Retina (tissue), 1 donor: ENCODE data around the gene RNF220.
"Not testable (repeated sequence)": the region's sequence is repeated elsewhere in the genome, so short reads cannot be mapped to it uniquely, and the experiment has no call there.

ENCODE experiments used
- DNase-seq: peaks from one replicate; pipeline ENCODE4 v3.0.0-alpha.2; 2016

The RNF220 gene

DNA sequence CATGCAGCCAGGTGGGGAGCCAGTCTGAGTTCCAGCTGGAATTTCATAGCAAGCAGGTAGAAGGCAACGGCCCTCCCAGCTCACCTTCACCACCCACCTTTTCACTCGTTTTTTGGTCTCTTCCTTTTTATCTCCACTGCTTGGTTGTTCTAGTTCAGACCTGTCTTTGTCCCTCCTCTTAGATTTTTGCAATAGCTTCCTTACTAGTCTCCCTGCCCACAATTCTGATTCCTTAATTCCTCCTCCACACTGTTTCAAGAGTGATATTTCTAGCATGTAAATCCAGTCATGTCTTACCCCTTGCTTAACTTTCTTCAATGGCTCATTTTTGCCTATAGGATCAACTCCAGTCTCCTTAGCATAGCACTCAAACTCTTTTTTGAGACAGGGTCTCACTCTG lies 149.7 kb downstream of the RNF220 start:
- no peak for DNase-seq

DNA sequence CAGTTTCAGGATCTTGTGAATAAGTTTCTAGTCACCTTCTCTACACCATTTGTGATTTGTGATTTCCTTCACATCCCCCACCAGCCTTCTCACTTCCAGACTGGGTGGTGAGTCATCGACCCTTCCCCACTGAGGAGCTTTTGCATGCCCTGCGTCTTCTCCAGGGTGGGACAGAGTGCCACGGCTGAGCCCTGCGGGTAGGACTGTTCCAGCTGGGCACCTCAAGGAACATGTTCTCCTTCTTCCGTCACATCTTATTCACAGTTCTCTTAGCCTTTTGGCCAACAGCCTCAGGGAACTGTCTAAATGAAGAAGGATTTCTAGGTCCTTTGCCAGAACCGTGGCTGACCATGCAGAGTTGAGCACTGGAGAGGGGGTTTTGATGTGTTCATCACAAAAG lies 152.7 kb downstream of the RNF220 start:
- no peak for DNase-seq

DNA sequence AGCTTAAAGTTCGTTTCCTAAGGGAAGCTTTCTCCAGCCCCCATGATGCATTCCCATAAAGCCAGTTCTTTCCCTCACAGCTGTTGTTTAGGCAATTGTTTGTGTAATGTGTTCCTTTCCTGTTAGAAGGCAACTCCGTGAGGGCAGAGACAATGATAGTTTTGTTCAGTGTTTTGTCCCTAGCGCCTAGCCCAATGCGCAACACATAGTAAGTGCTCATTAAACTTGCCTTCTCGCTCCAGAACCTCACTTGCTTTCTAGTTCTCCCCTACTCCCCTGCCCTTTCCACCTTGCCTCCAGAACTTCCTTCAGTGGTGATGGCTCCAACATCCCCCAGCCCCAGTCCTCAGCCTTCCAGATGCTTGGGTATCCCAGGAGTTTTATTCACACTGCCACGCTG lies 153.8 kb downstream of the RNF220 start:
- no peak for DNase-seq

DNA sequence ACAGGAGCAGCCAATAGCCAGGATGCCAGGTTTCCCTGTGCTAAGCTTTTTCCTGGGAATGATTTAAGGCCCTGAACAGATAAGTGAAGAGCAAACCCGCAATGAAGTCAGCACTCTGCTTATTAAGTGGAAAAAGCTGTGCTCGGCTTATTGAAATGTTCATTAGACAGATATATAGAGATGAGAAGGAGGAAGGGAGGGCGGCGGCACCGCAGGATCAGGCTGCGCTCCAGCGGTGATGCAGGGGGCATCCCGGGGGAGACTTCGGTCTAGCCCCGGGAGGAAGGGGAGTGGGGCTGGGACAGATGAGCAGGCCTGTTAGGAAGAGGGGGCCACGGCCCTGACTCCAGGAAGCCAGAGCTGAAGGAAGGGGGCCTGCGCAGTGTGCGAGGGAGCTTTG lies 154.3 kb downstream of the RNF220 start:
- DNase-seq: no peak

DNA sequence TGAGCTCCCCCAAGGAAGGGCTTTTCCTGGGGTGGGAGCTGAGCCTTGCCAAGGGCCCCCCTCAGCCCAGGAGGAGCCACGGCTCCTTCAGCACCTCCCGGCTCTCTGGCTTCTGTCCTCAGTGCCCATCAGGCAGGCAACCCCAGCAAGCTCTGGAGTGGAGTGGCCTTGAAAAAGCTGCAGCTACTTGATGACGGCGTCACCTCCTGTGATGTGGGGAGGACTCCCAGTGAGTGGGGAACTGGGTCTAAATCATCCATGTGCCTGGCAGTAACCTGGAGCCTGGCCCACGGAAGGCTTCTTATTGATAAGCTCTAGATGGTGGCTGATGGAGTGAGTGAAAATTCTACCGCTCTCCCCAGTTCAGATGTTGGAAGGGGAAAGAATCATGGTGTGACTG lies 154.9 kb downstream of the RNF220 start:
- DNase-seq: no peak

DNA sequence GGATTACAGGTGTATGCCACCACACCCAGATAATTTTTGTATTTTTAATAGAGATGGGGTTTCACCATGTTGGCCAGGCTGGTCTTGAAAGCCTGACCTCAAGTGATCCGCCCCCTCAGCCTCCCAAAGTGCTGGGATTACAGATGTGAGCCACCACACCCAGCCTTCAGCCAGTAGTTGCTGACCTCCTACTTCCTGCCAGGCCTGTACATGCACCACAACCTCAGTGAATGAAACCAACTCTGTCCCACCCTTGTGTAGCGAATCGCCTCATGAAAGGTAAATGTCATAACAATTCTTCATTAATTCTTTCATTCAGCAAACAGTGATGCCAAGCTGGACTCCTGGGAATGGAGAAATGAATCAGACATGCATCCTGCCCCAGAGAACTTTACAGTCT lies 155.6 kb downstream of the RNF220 start:
- DNase-seq: not testable (repeated sequence)

DNA sequence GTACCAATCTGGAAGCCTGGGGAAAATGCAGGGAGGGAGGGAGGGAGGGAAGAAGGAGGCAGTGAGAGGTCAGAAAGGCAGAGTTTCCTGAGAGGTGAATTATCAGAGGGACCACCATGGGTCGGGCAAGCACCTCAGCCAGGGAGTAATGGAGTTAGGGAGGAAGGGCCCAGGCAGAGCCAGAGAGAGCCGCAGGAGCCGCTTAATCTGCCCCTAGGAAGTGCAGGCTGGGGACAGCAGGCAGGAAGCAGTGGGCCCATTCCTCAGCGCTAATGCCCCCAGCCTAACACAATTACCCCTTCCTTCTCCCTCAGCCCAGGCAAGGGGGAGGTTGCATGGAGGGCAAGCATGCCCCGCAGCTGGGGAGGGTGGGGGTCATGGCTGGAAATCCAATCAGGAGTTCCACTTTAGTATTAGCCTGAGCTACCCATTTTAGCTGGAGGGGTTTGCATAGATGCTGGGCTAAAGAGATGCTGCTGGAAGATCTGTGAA lies 160.2 kb downstream of the RNF220 start:
- DNase-seq: no peak

DNA sequence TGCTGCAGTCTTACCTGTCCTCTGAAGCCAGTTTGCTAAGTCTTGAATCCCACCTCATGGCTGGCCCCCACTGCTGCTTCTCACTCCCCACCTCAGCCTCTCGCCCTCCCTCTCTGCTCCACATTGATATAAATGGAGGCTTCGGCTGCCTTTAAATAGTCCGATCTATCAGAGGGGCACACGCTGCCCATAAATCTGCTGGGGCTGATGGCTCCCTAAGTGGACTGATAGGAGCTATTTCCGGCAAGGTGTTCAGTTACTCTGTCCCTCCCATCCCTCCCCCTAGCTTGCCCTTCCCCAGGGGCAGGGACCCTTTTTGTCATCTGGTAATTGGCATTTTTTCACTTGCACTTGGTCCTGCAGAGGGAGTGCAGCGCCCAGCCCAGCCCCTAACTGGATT lies 160.8 kb downstream of the RNF220 start:
- no peak for DNase-seq

DNA sequence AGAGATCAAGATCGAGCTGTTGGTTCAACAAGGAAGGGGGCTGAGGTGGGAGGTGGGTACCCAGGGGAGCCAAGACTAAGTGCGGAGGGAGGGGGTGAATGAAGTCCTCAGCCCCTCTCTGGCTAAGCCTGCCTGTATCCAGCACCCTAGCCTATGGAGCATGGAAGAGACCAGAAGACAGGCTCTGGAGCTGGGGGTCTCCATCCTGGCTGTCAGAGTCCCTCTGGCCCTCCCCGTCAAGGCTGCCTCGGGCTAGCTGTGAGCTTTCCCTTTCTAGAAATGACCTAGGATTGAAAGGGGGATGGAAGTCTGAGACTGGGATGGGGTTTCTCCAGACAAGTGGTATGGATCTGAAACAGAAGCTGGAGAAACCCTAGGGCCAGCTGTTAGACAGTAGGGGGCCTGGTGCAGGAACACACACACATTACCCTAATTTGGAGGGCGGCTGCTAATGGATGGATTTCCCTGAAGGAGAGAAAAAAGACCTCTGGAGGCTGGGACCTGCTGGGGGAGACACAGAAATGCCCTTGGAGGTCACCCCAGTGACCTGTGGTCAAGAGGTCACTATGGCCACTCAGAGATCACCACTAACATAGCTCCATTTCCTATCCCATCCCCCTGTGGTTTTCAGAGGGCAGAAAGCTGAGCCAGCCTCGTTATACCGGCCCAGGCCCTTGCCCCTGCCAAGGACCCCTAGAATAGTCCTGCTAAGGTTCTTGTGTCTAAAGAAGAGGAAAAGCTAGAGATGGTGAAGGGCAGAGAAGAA lies 161.4 kb downstream of the RNF220 start:
- DNase-seq: no peak

DNA sequence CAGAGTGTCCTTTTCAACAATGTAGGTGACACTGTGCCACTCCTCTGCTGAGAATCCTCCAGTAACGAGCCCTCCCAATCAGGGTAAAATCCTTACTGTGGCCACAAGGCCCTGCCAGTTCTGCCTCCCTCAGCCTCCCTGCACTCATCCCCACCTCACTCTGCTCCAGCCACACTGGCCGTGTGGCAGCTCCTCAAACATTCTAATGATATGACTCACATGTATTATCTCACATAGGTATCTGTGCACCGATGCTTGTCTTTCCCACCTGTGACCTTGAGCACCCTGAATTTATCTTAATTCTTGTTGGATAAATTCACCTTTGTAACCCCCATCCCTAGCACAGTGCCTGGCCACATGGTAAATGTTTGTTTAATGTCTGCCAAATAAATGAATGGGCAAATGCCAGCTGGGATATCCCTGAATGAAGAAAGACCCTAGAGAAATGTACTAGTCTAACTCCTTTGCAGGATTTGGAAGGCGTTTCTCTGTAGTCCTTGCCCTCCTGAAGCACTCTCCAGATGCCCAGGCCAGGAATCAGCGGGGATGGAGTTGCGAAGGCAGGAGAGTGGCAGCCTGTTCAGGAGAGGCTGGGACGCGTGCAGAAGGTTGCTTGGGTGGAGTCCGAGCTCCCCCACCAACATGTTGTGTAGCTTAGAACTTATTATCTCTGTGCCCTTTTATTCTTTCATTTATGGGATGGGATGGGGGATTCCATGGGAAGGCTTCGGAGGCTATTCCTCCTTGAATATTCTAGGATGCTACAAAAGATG lies 163.3 kb downstream of the RNF220 start:
- DNase-seq: no peak

DNA sequence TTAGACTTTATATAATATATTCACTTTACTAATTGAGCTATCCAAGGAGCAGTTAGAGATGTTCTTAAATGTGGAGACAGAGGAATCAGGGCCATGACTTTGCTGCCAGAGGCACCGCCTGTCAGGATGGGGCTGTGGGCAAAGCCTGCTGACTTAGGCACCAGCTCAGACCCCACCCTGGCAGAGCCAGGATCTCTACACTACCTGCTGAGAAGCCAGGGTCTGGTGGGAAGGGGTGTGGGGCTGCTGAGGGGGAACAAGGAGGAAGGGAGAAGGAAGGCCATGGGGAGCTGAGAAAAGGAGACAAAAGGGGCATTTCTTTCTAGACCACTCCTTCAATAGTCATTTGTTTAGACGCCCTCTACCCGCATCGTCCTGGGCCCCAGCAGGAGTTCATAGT lies 164.4 kb downstream of the RNF220 start:
- no peak for DNase-seq

DNA sequence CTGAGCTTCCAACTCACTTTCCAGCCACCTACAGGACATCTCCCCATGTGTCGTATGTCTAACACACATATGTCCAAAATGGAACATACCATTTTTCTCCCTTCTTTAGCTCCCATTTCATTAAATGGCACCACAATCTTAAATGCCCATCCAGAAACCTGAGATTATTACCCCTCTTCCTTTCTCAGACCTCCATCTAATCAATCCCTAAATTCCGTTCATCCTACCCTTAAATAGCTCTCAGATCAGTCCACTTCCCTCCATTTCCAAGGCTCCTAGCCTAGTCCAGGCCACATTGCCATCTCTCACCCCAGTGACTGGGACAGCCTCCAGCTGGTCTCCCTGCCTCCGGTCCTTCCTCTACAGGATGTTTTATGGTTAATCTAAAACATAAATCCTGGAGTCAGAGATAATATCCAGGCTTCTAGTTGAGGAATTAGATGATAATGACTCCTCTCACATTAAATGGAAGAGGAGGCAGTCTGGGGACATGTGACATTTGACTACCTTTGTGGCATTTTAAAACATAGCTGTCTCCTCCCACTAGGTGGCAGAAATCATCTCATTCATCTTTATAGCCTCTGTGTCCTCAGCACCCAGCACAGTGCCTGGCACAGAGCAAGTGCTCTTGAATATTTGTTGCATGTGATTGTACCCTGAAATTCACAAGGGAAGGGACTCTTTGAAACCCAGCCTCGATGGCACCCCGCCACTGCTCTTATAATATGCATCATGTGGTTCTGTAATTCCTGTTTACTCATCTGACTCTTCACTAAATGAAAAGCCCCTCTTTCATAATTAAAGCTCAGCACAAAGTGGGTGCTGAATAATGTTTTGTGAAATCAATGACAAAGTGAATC lies 166.9 kb downstream of the RNF220 start:
- DNase-seq: no peak

DNA sequence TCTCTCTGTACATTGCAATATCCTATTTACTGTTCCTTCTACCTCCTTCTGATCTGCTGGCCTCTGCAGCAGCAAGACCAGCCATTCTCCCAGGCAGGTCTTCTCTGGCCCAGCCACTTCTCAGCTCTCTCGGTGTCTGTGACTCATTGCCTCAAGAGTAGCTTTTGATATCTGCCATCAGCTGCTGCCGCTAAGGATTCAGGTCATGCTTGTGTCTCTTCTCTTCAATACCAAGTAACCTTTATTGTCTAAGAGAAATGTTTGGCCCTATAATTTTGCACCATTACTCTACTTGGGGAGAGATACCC lies 167.5 kb downstream of the RNF220 start:
- no peak for DNase-seq

DNA sequence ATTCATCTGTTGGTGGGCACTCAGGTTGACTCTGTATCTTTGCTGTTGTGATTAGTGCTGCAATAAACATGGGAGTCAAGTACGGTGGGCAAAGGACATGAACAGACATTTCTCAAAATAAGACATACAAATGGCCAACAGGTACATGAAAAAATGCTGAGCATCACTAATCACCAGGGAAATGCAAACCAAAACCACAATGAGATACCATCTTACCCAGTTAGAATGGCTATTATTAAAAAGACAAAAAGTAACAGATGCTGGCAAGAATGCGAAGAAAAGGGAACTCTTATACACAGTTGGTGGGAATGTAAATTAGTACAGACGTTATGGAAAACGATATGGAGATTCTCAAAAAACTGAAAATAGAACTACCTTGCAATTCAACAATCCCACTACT lies 170.3 kb downstream of the RNF220 start:
- no peak for DNase-seq

DNA sequence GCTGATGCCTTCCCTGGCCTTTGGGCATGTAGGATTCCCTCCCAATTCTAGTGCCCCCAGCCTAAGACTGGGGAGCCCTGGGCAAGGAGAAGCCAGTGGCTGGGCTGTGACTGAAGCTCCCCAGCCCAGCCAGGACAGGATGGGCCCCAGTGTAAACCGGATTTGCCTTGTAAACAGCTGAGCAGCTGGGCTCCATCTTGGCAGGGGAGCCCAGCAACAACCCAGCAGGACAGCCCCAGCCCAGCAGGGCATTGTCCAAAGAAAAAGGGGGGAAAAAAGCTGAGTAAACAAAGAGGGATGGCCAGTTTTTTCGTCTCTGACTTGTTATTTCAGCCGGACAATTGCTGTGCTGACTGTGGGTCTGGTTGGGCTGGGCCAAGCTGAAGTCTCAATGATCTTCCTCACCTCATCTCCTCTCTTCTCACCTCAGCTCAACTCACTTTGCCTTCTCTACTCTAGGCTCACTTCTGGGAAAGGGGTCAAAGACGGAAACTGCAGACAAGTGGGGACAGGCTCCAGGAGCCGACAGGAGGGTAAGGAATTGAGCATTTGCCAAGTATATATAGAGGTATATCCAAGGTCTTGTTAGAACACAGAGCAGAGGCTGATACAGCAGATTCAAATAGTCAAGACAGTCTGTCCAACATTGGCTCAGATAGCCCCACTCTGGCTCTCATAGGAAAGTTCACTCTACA lies 171.5 kb downstream of the RNF220 start:
- no peak for DNase-seq

DNA sequence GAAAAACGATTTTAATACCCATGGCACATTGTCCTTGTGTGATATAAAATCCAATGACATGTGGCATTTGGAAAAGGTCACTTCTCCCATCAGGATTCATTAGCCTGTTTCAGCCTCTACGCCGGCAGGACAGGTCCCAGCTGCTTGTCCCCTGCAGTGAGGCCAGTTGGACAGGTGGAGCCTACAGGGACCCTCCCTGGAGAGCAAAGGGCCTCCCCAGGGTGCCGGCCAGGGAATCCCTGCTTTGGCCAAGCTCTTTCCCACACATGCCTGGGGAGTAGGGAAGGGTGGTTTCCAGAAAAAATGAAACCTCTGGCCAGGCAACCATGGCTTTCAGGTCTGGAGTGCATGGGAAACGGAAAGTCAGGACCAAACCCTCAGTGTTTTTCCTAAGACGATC lies 176.2 kb downstream of the RNF220 start:
- no peak for DNase-seq

DNA sequence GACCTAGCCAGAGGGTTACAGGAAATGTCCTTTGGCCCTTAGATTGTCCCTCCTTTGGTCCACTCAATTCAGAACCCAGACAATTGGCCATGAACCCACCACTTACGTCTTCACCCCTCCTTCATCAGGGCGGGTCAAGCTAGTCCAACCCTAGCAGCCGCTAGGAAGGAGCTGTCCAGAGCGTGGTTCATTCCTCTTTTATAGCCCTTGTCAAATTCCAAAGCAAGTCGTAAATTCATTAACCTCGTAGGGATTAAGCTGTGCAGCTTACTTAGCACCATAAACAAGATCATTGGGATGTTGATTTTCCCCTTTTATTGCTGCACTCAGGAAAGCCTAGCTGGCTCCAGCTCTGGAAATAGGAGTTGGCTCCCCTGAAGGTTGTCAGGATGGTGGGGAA lies 179.1 kb downstream of the RNF220 start:
- no peak for DNase-seq

DNA sequence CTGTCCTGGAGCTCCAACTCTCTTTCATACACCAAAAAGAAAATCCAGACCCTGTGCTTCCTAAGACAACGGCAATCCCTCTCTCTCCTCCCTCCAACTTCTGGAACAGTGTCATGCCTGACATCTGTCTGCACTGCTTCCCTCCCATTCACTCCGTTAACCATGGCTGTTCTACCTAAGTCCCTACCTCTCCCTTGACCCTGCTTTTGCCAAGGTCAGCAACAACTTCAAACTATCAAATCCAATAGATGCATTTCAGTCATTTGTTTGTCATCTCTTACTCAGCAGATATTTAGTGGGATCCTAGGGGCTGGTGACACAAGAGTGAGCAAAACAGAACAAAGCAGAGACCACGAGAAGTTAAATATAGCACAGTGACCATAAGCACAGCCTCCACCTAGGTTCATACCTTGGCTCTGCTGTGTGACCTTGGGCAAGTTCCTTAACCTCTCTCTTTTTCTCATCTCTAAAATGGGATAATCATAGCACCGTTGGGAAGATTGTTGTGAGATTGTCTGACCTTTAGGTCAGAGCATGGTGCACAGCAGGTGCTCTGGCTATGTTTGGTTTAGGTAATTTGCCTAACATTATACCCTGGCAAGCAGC lies 180.4 kb downstream of the RNF220 start:
- DNase-seq: no peak

DNA sequence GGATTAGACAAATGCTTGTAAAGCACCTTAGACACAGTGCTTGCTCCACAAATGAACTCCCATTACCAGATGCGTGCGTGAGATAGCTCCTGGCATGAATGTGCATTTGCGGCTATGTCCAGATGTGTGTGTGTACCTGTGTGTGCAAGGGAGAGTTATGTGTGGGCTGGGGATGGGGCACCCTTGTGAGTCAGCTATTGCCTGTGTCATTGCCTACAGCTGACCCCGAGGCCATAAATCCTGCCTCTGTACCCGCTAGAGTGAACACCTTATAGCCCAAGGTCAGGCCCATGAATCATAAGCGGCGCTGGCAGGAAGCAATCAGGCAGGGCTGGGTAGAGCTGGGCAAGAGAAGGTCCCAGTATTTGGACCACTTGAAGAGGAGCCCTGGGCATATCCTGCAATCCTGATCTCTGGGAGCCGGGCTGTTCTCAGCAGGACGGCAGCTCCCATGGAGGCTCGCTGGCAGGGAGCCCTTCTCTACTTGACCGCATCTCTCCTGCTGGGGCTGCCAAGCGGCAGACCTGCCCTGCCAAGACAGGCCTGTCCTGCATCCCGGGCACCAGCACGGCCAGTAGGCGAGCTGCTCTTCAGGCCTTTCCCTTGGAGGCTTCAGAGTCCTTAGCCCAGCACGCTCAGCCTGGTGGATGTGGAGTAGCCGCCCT lies 182.9 kb downstream of the RNF220 start:
- no peak for DNase-seq

DNA sequence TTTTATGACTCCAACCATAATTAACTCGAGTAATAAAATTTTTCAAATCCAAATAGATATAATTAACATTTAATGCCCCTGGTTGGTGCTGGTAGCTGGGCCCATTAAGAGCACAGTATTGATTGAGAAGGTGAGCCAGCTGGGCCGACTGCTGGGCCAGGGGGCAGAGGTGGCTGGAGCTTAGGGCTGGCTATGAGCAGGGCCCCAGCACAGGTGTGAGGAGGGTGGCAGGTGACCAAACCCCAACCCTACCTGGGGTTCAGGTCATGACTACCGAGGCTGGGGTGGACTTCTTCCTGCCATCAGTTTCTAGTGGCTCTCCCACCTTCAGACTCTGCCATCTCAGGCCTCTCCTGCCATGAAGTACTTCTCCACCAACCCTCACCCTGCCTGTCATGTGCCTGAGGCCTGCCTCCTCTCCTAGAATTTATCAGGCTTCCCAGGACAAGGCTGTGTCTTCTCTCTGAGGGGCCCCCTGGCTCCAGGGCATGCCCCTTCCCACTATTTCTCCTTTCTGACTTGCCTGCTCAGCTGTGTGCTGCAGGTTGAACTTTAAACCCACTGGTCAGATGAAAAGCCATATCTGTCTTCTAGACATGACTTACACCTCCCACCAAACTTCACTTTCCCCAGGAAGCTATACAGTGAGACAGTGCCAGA lies 183.6 kb downstream of the RNF220 start:
- DNase-seq: no peak

DNA sequence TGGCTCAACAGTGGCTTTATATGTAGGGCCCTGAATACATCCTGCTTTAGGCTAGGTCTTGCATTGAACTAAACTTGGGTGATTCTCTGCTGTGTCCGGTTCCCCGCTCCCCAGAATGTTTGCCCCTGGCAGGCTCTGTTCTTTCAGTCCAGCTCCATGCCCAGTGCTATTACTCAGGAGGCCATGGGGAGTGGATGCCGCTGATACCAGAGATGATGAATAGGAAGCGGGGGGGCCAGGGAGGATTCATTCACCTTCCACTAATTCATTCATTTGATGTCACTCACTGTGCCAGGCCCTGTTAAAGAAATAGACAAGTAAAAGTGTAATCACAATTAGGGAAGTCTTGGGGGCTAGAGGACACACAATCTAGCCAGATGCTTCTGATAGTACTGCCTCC lies 185.4 kb downstream of the RNF220 start:
- DNase-seq: no peak
